ENCODE results near the gene AP2A2.

- no peak for TF ChIP-seq CTCF (IDR thresholded peaks at IDR 0.05 in 2 of 3, conservative IDR thresholded peaks at IDR 0.05 in 1 of 3; ENCODE audit: borderline replicate concordance in 1 of 3, insufficient read depth in 1 of 3, low read depth in 2 of 3, low read length in 2 of 3)
- no peak for TF ChIP-seq POLR2A (IDR thresholded peaks at IDR 0.05; ENCODE audit: borderline replicate concordance, extremely low read depth, insufficient read depth, insufficient read length)
- no peak for TF ChIP-seq FOSL1 (IDR thresholded peaks at IDR 0.05; ENCODE audit: low read depth)
- TF ChIP-seq ZNF274 (IDR thresholded peaks at IDR 0.05; ENCODE audit: low read depth, low read length), result no peak
- no peak for TF ChIP-seq SIN3A (IDR thresholded peaks at IDR 0.05; ENCODE audit: low read depth)
- no peak for TF ChIP-seq ATF3 (IDR thresholded peaks at IDR 0.05)
- no peak for TF ChIP-seq ELF1 (IDR thresholded peaks at IDR 0.05; ENCODE audit: borderline replicate concordance, low read depth)
- TF ChIP-seq EZH2 (IDR thresholded peaks at IDR 0.05), result no peak
- TF ChIP-seq JUND (IDR thresholded peaks at IDR 0.05), result no peak
- TF ChIP-seq EGR1 (IDR thresholded peaks at IDR 0.05; ENCODE audit: low read depth), result no peak
- no peak for TF ChIP-seq SRF (IDR thresholded peaks at IDR 0.05; ENCODE audit: low read depth)
Measured at GRCh38 chr11:913043-913442, 12.6 kb upstream of the AP2A2 start.
